Lung (tissue), 12 donors: ENCODE measurements around the gene AUTS2. TPM values are rescaled to one million over a fixed set of nuclear protein-coding genes. Genes with fewer than 3 reads are reported as not detected.

Experiments used
- ATAC-seq: fragments of 200-7000 bp; cut with Tn5 transposase; one replicate; pipeline ENCODE4 v1.9.1; 2020; ENCODE audit warnings: moderate number of reproducible peaks; ENCODE audit not compliant: insufficient read depth, low FRiP score
- DNase-seq, 3 donors: peaks; one replicate each; pipeline ENCODE4 v3.0.0-alpha.2; 2013 to 2017
- H3K27ac ChIP-seq, 2 donors: one replicate each; pipeline ENCODE4 v1.5.1; 2013; ENCODE audit warnings: mild to moderate bottlenecking in 2 of 2, moderate library complexity in 2 of 2, control low read depth in 1 of 2, inconsistent platforms in 1 of 2, low read depth in 1 of 2, low read length in 1 of 2
- H3K27me3 ChIP-seq, 3 donors: one replicate each; pipeline ENCODE4 v1.5.1; 2013; ENCODE audit warnings: low read length in 2 of 3; ENCODE audit not compliant: control insufficient read depth in 3 of 3, insufficient read depth in 3 of 3
- H3K36me3 ChIP-seq, 4 donors: one replicate each; pipeline ENCODE4 v1.5.1; 2013; ENCODE audit warnings: low read length in 4 of 4, mild to moderate bottlenecking in 1 of 4, moderate library complexity in 1 of 4; ENCODE audit not compliant: control insufficient read depth in 4 of 4, insufficient read depth in 4 of 4
- H3K4me1 ChIP-seq, 5 donors: one replicate each; pipeline ENCODE4 v1.5.1; 2013; ENCODE audit warnings: low read length in 5 of 5, mild to moderate bottlenecking in 2 of 5, moderate library complexity in 1 of 5; ENCODE audit not compliant: control insufficient read depth in 5 of 5, insufficient read depth in 5 of 5
- H3K4me3 ChIP-seq: one replicate; pipeline ENCODE4 v1.5.1; 2013; ENCODE audit warnings: mild to moderate bottlenecking, control low read depth, moderate library complexity
- H3K9ac ChIP-seq, 2 donors: one replicate each; pipeline ENCODE4 v1.5.1; 2013; ENCODE audit warnings: low read length in 2 of 2, control low read depth in 1 of 2; ENCODE audit not compliant: insufficient read depth in 1 of 2
- H3K9me3 ChIP-seq, 4 donors: one replicate each; pipeline ENCODE4 v1.5.1; 2013; ENCODE audit warnings: low read length in 3 of 4, mild to moderate bottlenecking in 1 of 4, moderate library complexity in 1 of 4; ENCODE audit not compliant: control insufficient read depth in 4 of 4, insufficient read depth in 3 of 4
- CTCF ChIP-seq: IDR thresholded peaks from 2 replicates; pipeline ENCODE4 v1.5.1; 2012; ENCODE audit warnings: mild to moderate bottlenecking; ENCODE audit errors: control extremely low read depth, extremely low read depth
- WGBS, 2 donors: extraction: QIAGEN DNeasy Blood & Tissue Kit; methylation state at CpG; one replicate each; pipeline ENCODE4 v1.1.7; 2013; 5-methylcytosine and 5-hydroxymethylcytosine counted together
- polyA plus RNA-seq, 2 donors: library from polyadenylated mRNA; stranded (reverse); fragments of 200-250 nt; gene quantifications; one replicate each; pipeline ENCODE4 v1.2.1, GENCODE V29; 2013
- total RNA-seq, 2 donors: library from RNA; depleted of rRNA in 1 of 2; stranded (reverse); fragments of >200 nt in 1 of 2; gene quantifications; one replicate each; pipeline ENCODE4 v1.2.1, GENCODE V29; 2014 to 2021
- donor health status: control.
- donor health status: control.
- donor health status: Bipolar disorder and iron deficiency.
- donor health status: healthy.
- donor health status: DM: yes; HTN: yes; CAD: no.

AUTS2 gene
- total and polyA plus RNA-seq, 4 donors, result 11.8 to 115 (median 40.6) TPM

- no peak overlapping the region for H3K27ac ChIP-seq
Observed at GRCh38 chr7:70680743-70681468, 1082.6 kb downstream of the AUTS2 start.

DNA sequence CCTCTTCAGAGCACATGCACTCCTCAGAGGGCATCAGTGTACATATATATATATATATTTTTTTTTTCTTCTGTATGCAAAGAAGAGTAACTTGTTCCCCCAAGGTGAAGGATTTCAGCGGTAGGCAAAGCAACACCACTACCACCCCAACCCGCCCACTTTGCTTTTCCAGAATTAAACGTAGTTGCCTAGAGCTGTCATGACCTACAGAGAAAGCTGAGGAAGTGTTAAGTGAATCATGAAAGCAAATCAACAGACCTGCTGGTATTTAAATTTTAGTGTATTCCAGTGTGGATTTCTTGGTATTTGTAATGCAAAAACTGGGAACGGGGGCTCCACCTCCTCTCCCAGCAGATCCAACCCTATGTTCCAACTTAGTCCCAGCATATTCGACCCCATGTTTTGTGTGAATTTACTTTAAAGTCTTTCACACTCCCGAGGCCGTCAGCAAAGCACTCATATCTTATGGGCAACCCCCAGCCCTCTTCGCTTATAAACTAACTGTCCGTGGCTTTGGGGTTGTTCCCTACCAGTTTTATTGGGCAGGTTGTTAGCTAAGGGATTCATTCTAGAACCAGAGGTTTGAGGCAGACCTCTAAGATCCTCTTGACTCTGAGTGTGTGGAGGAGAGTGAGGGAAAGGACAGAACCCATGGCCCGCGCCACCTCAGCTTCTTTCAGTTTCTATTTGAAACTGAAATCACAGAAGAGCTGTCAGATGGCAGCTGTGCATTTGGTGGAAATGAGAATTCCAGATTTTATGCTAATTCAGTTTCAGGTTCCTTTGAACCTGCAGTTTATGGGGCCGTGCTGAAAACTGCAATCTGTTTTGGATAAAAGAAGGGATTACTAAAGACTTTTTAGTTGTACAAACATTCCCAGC is 1083.4 kb downstream of the AUTS2 start:
- no peak overlapping the region for H3K9ac ChIP-seq
- H3K36me3 ChIP-seq, result no peaks in the 10 kb centered on the region
- H3K27me3 ChIP-seq, result no peaks in the 10 kb centered on the region
- no peak overlapping the region for H3K27ac ChIP-seq
- peaks cover 0 to 3% (median 0%) of the 10 kb centered on the region in 5 donors for H3K4me1 ChIP-seq
- WGBS, 2 donors, result 74 to 82% methylated on average over 12 of the region's 12 CpGs
- no peak for TF ChIP-seq CTCF
- DNase-seq (peak in 2 of 3 donors; percentile 29 to 32), ATAC-seq (no peak)
- no peaks in the 10 kb centered on the region for H3K9me3 ChIP-seq
- H3K4me3 ChIP-seq, result no peak overlapping the region

More at GRCh38 chr7:70680743-70681468, 1082.6 kb downstream of the AUTS2 start:
- Histone ChIP-seq H3K9ac (no peak overlapping the region), H3K9me3 (no peaks in the 10 kb centered on the region), H3K4me3 (no peak overlapping the region), H3K4me1 (peaks cover 0 to 3% (median 0%) of the 10 kb centered on the region in 5 donors), H3K36me3 (no peaks in the 10 kb centered on the region), H3K27me3 (no peaks in the 10 kb centered on the region)
- no peak for TF ChIP-seq CTCF
- 94 to 95% methylated on average over 15 of the region's 15 CpGs for WGBS, 2 donors
- ATAC-seq (no peak), DNase-seq (no peak)

GRCh38 chr7:70684173-70684572 is 1085.9 kb downstream of the AUTS2 start:
- H3K4me1 ChIP-seq, result peaks cover 0 to 3% (median 0%) of the 10 kb centered on the region in 5 donors
- no peaks in the 10 kb centered on the region for H3K27me3 ChIP-seq
- H3K9ac ChIP-seq, result no peak overlapping the region
- no peak overlapping the region for H3K4me3 ChIP-seq
- no peak overlapping the region for H3K27ac ChIP-seq
- WGBS, 2 donors, result 94 to 96% methylated on average over 8 of the region's 8 CpGs
- no peak for ATAC-seq
- no peaks in the 10 kb centered on the region for H3K36me3 ChIP-seq
- no peaks in the 10 kb centered on the region for H3K9me3 ChIP-seq
- no peak for DNase-seq
- TF ChIP-seq CTCF, result no peak
